KG1 (cell line): ENCODE results near the gene RASA3.
"Not testable (repeated sequence)": the region's sequence is repeated elsewhere in the genome, so short reads cannot be mapped to it uniquely, and the experiment has no call there.

ENCODE experiments used
- DNase-seq: peaks from one replicate; lab custom pipeline; 2025; lab: John Stamatoyannopoulos, UW

Gene RASA3

GRCh38 chr13:114142640-114143490 lies 10.4 kb upstream of the RASA3 start:
- no peak for DNase-seq

- DNase-seq: no peak
Measured at GRCh38 chr13:114142137-114142550, 9.7 kb upstream of the RASA3 start.

DNA sequence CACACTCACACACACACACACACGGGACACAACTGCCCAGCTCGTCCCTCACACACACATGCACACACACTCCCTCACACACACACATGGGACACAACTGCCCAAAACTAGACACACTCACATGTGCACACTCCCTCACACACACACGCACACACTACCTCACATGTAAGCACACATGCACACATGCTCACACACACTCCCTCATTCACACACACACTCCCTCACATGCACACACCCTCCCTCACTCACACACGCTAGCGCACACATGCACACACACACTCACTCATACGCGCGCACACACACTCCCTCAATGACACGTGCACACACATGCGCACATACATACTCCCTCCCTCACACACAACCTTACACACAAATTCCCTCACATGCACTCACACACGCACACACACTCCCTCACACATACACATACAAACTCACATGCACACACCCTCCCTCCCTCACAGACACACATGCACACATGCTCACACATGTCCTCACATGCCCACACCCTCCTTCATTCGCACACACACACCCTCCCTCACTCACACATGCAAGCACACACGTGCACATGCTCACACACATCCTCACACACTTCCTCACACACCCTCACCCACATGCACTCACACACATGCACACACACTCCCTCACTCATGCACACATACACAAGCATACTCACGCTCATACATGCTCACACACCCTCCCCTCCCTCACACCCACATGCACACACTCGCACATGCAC lies 9.0 kb upstream of the RASA3 start:
- DNase-seq: no peak

DNA sequence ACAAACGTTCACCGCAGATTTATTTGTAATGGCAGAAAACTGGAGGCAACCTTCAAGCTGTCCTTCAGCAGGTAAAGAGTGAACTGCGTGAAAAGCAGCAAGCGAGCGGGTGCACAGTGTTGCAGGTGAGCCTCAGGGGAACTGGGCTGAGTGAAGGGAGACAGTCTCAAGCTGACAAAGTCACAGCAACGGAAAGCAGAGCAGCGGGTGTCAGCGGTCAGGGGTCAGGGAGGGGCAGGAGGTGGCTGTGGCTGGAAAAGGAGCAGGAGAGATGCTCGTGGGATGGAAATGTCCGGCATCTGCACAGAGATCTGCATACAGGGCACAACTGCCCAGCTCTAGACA lies 8.5 kb upstream of the RASA3 start:
- no peak for DNase-seq

GRCh38 chr13:114140131-114140905 lies 7.9 kb upstream of the RASA3 start:
- no peak for DNase-seq

GRCh38 chr13:114136576-114136975 lies 4.2 kb upstream of the RASA3 start:
- no peak for DNase-seq

- DNase-seq: no peak
Measured at GRCh38 chr13:114135731-114136171, 3.3 kb upstream of the RASA3 start.

- DNase-seq: no peak
Measured at GRCh38 chr13:114134944-114135610, 2.7 kb upstream of the RASA3 start.

- DNase-seq: no peak
Measured at GRCh38 chr13:114134111-114134943, 1.9 kb upstream of the RASA3 start.

DNA sequence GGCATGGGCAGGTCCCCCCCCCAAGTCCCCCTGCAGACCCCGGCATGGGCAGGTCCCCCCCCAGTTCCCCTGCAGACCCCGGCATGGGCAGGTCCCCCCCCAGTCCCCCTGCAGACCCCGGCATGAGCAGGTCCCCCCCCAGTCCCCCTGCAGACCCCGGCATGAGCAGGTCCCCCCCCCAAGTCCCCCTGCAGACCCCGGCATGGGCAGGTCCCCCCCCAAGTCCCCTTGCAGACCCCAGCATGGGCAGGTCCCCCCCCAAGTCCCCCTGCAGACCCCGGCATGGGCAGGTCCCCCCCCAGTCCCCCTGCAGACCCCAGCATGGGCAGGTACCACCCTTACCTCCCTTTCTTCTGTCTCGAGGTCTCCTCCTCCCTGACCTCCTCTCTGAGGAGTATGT lies 1.1 kb upstream of the RASA3 start:
- not testable (repeated sequence) for DNase-seq

- DNase-seq: not testable (repeated sequence)
Measured at GRCh38 chr13:114133126-114133525, 703 bp upstream of the RASA3 start.

DNA sequence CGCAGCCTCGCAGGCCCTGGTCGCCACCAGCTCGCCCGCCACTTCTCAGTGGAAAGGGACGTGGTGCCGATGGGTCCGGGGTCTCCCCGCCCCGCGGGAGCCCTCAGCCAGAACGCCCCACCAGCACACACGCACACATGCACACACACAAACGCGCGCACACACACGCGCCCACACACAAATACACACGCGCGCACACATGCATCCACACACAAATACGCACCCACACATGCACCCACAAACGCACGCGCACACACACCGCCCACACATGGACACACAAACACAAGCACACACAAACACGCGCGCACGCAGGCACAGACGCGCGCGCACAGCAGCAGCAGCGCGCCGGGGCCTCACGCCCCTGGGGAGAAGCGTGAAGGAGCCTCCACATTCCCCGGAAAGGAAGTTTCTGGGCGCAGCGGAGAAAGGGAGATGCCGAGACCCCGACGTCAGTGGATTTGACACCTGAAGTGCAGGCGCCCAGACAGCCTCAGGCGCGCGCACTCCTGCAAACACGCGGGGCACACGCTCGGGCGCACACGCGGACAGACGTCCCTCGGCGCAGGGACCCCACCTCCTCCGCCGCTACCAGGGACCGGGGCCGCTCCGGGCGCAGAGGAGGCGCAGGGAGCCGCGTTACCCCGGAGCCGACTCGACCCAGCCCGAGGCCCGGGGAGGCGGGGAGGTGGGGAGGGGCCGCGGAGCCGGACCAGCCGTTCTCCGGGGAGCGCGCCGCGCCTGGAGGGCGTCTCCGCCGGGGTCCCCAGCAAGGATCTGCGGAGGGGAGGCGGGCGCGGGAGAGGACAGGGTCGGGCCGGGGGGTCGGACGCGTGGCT lies 622 bp downstream of the RASA3 start:
- no peak for DNase-seq

GRCh38 chr13:114130837-114131582 lies 1.4 kb downstream of the RASA3 start:
- peak; percentile 64 for DNase-seq

DNA sequence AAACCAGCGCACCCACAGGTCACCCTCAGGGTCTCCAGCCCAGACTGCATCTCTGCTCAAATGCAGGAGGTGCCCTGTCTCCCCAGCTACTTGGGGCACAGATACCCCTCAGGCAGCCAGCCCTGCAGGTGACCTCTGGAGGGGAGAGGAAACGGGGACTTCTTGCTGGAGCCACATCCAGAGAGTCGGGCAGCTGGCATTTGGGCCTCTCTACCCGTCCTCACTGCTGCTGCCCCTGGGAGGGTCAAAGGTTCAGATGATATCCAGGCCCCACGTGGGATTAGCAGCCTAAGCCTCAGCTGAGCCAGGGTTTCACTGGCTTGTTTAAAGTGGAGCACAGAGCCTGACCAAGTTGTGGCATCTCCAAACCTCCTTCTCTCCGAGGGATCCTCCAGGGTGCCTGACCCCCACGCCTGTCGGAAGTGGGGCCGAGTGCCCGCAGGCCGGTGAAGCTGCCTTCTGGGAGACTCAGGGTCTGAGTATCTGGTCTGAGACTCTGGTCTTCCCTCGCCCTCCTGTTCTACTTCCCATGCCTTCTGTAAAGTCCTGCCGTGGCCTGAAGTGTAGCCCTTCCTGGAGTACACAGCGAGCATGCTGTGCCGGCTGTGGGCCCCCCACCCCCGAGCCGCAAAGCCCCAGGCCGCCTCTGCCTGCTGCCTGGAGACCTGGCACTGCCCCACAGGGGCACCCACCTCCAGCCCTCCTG lies 2.1 kb downstream of the RASA3 start:
- no peak for DNase-seq

- peak; percentile 25 for DNase-seq
Measured at GRCh38 chr13:114129649-114130062, 2.8 kb downstream of the RASA3 start.

DNA sequence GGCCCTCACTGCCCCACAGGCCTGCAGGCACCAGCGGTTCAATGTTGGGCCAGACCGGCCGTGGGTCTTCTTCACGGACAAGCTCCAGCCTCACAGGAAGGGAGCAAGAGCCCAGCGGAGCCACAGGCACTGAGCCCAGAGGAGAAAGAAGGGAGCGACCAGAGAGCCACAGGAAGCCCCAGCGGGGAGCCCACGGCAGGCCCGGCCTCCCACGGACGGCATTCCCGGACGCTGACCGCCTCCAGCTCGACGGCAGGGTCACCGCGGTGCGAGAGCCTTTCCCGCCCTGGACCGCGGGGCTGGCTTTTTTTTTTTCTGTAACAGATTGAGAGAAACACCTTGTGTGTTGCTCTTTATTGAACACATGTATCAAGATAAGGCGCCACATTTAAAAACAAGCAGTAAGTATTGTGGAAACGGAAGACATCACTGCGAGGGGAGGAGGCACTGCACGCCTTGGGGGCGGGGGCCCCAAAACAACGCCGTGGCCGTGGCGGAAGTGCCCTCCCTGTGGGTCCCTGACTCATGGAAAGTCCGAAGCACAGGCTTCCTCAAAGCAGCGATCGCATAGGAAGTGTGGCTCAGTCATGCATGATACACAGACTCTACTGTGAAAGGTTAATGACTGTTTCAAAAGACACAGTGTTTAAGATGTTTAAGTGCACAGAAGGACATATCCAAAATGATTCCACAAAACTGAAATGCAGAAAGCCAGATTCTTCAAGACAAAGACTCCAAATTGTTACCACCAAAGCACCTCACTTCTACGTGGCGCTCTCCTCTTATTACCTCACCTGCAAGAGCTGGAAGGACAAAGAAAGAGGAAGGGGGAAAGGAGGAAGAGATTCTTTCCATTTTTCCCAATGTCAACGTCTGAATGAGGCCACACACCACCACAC lies 3.5 kb downstream of the RASA3 start:
- DNase-seq: peak; percentile 84

GRCh38 chr13:114128348-114128623 lies 4.1 kb downstream of the RASA3 start:
- DNase-seq: no peak
